ENCODE measurements around the gene JAML. TPM values are rescaled to one million over a fixed set of nuclear protein-coding genes. Genes with fewer than 3 reads are reported as not detected.

JAML gene
- total and polyA plus RNA-seq, 2 of the 13 experiments (the other 11 are each of a cell fraction or from before 2014, with no cell fraction given), result 2.0 to 3.3 TPM

- TF ChIP-seq ZNF761 (CRISPR knock-in tag; conservative IDR thresholded peaks at IDR 0.05) (peak; percentile 99), ZNF883 (CRISPR knock-in tag; IDR thresholded peaks at IDR 0.05; ENCODE audit: not compliant biosample characterization) (peak; percentile 27), SSRP1 (CRISPR knock-in tag; IDR thresholded peaks at IDR 0.05) (no peak), PPARG (CRISPR knock-in tag; conservative IDR thresholded peaks at IDR 0.05) (peak; percentile 87; the same call in 1 of the 2 replicates), CBX1 (IDR thresholded peaks at IDR 0.05; ENCODE audit: low read depth) (peak; percentile 47), ZMAT5 (CRISPR knock-in tag; IDR thresholded peaks at IDR 0.05; ENCODE audit: borderline replicate concordance, low read depth) (no peak), TBP (CRISPR knock-in tag; IDR thresholded peaks at IDR 0.05) (0 out of 2 replicates have a peak, but pooled peaks have one; percentile 72), BORCS8-MEF2B (CRISPR knock-in tag; IDR thresholded peaks at IDR 0.05) (peak; percentile 51; the same call in 1 of the 2 replicates), ZBTB7B (CRISPR knock-in tag; IDR thresholded peaks at IDR 0.05) (no peak), THAP11 (CRISPR knock-in tag; IDR thresholded peaks at IDR 0.05) (peak; percentile 45; the same call in 1 of the 2 replicates), HHEX (CRISPR knock-in tag; IDR thresholded peaks at IDR 0.05) (peak; percentile 42; the same call in 1 of the 2 replicates), IRF2 (CRISPR knock-in tag; IDR thresholded peaks at IDR 0.05) (peak; percentile 88; the same call in 1 of the 2 replicates), DRAP1 (CRISPR knock-in tag; IDR thresholded peaks at IDR 0.05) (peak; percentile 79), ZFP1 (CRISPR knock-in tag; IDR thresholded peaks at IDR 0.05) (no peak), NFYB (CRISPR knock-in tag; IDR thresholded peaks at IDR 0.05) (peak; percentile 17; the same call in 1 of the 2 replicates), TAF1 (CRISPR knock-in tag; IDR thresholded peaks at IDR 0.05) (peak; percentile 54; the same call in 1 of the 2 replicates), CSRNP1 (CRISPR knock-in tag; IDR thresholded peaks at IDR 0.05) (peak; percentile 70), KDM1A (CRISPR knock-in tag; IDR thresholded peaks at IDR 0.05) (peak; percentile 76), TFE3 (CRISPR knock-in tag; IDR thresholded peaks at IDR 0.05) (0 out of 2 replicates have a peak, but pooled peaks have one; percentile 56), KMT2A (CRISPR knock-in tag; IDR thresholded peaks at IDR 0.05) (no peak), RFXANK (CRISPR knock-in tag; IDR thresholded peaks at IDR 0.05) (peak; percentile 73; the same call in 1 of the 2 replicates), NR1H2 (CRISPR knock-in tag; IDR thresholded peaks at IDR 0.05; ENCODE audit: borderline replicate concordance, low read depth) (no peak; the same call in 1 of the 2 replicates), ZNF234 (CRISPR knock-in tag; conservative IDR thresholded peaks at IDR 0.05) (no peak)
- TF ChIP-seq, protein P1, sequence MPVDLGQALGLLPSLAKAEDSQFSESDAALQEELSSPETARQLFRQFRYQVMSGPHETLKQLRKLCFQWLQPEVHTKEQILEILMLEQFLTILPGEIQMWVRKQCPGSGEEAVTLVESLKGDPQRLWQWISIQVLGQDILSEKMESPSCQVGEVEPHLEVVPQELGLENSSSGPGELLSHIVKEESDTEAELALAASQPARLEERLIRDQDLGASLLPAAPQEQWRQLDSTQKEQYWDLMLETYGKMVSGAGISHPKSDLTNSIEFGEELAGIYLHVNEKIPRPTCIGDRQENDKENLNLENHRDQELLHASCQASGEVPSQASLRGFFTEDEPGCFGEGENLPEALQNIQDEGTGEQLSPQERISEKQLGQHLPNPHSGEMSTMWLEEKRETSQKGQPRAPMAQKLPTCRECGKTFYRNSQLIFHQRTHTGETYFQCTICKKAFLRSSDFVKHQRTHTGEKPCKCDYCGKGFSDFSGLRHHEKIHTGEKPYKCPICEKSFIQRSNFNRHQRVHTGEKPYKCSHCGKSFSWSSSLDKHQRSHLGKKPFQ (CRISPR knock-in tag; IDR thresholded peaks at IDR 0.05; ENCODE audit: insufficient replicate concordance), result peak; percentile 58
- TF ChIP-seq, protein P2, sequence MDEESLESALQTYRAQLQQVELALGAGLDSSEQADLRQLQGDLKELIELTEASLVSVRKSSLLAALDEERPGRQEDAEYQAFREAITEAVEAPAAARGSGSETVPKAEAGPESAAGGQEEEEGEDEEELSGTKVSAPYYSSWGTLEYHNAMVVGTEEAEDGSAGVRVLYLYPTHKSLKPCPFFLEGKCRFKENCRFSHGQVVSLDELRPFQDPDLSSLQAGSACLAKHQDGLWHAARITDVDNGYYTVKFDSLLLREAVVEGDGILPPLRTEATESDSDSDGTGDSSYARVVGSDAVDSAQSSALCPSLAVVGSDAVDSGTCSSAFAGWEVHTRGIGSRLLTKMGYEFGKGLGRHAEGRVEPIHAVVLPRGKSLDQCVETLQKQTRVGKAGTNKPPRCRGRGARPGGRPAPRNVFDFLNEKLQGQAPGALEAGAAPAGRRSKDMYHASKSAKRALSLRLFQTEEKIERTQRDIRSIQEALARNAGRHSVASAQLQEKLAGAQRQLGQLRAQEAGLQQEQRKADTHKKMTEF (CRISPR knock-in tag; IDR thresholded peaks at IDR 0.05), result peak; percentile 71
Observed at GRCh38 chr11:118202599-118203422, 22.0 kb downstream of the JAML start (continued).
